Measurements from ENCODE around the gene KCNK10.

The KCNK10 gene

GRCh38 chr14:88242446-88242845 is 80.6 kb downstream of the KCNK10 start:
- no peaks in the 10 kb centered on the region for H3K36me3 ChIP-seq
- no peak overlapping the region for H3K27ac ChIP-seq
- H3K9me3 ChIP-seq, result no peaks in the 10 kb centered on the region
- no peak for TF ChIP-seq CTCF (IDR thresholded peaks at IDR 0.05)
- no peak overlapping the region for H3K4me3 ChIP-seq (ENCODE audit: low read depth in 1 of 2, low read length in 1 of 2)
- no peaks in the 10 kb centered on the region for H3K4me1 ChIP-seq (ENCODE audit: control insufficient read depth in 1 of 2, insufficient read depth in 1 of 2, low read depth in 1 of 2, low read length in 1 of 2)
- H3K27me3 ChIP-seq, result no peaks in the 10 kb centered on the region

- H3K27ac ChIP-seq, result no peak overlapping the region
- no peaks in the 10 kb centered on the region for H3K36me3 ChIP-seq
- H3K9me3 ChIP-seq, result no peaks in the 10 kb centered on the region
- TF ChIP-seq CTCF (IDR thresholded peaks at IDR 0.05), result no peak
- no peak overlapping the region for H3K4me3 ChIP-seq (ENCODE audit: low read depth in 1 of 2, low read length in 1 of 2)
- H3K4me1 ChIP-seq (ENCODE audit: control insufficient read depth in 1 of 2, insufficient read depth in 1 of 2, low read depth in 1 of 2, low read length in 1 of 2), result no peaks in the 10 kb centered on the region
- no peaks in the 10 kb centered on the region for H3K27me3 ChIP-seq
Observed at GRCh38 chr14:88241810-88242209, 81.3 kb downstream of the KCNK10 start.

GRCh38 chr14:88234442-88234841 is 88.6 kb downstream of the KCNK10 start:
- H3K4me3 ChIP-seq (ENCODE audit: low read depth in 1 of 2, low read length in 1 of 2), result no peak overlapping the region
- H3K9me3 ChIP-seq, result no peaks in the 10 kb centered on the region
- no peaks in the 10 kb centered on the region for H3K4me1 ChIP-seq (ENCODE audit: control insufficient read depth in 1 of 2, insufficient read depth in 1 of 2, low read depth in 1 of 2, low read length in 1 of 2)
- TF ChIP-seq CTCF (IDR thresholded peaks at IDR 0.05), result no peak
- H3K27me3 ChIP-seq, result no peaks in the 10 kb centered on the region
- no peak overlapping the region for H3K27ac ChIP-seq
- no peaks in the 10 kb centered on the region for H3K36me3 ChIP-seq

GRCh38 chr14:88233915-88234314 is 89.2 kb downstream of the KCNK10 start:
- no peak for TF ChIP-seq CTCF (IDR thresholded peaks at IDR 0.05)
- Histone ChIP-seq H3K4me3 (ENCODE audit: low read depth in 1 of 2, low read length in 1 of 2) (no peak overlapping the region), H3K9me3 (no peaks in the 10 kb centered on the region), H3K27me3 (no peaks in the 10 kb centered on the region), H3K27ac (no peak overlapping the region), H3K36me3 (no peaks in the 10 kb centered on the region), H3K4me1 (ENCODE audit: control insufficient read depth in 1 of 2, insufficient read depth in 1 of 2, low read depth in 1 of 2, low read length in 1 of 2) (no peaks in the 10 kb centered on the region)

- no peak for TF ChIP-seq CTCF (IDR thresholded peaks at IDR 0.05)
- H3K36me3 ChIP-seq, result no peaks in the 10 kb centered on the region
- no peaks in the 10 kb centered on the region for H3K9me3 ChIP-seq
- H3K4me3 ChIP-seq (ENCODE audit: low read depth in 1 of 2, low read length in 1 of 2), result no peak overlapping the region
- H3K4me1 ChIP-seq (ENCODE audit: control insufficient read depth in 1 of 2, insufficient read depth in 1 of 2, low read depth in 1 of 2, low read length in 1 of 2), result no peaks in the 10 kb centered on the region
- H3K27ac ChIP-seq, result no peak overlapping the region
- no peaks in the 10 kb centered on the region for H3K27me3 ChIP-seq
Observed at GRCh38 chr14:88232771-88233170, 90.3 kb downstream of the KCNK10 start.

GRCh38 chr14:88231603-88232002 is 91.5 kb downstream of the KCNK10 start:
- Histone ChIP-seq H3K4me3 (ENCODE audit: low read depth in 1 of 2, low read length in 1 of 2) (no peak overlapping the region), H3K27me3 (no peaks in the 10 kb centered on the region), H3K4me1 (ENCODE audit: control insufficient read depth in 1 of 2, insufficient read depth in 1 of 2, low read depth in 1 of 2, low read length in 1 of 2) (no peaks in the 10 kb centered on the region), H3K27ac (no peak overlapping the region), H3K9me3 (no peaks in the 10 kb centered on the region), H3K36me3 (no peaks in the 10 kb centered on the region)
- TF ChIP-seq CTCF (IDR thresholded peaks at IDR 0.05), result no peak

Measured in neutrophil (primary cell).